ENCODE measurements around the gene EXOG. TPM values are rescaled to one million over a fixed set of nuclear protein-coding genes. Genes with fewer than 3 reads are reported as not detected.

The EXOG gene
- total RNA-seq, 4 donors from 2014 or later: 1.4 to 3.9 (median 2.3) TPM

- no peaks in the 10 kb centered on the region for H3K36me3 ChIP-seq
- 49% methylated on average over 13 of the region's 13 CpGs for WGBS
- no peak for DNase-seq (ENCODE audit: low spot score in 2 of 2)
- no peaks in the 10 kb centered on the region for H3K9me3 ChIP-seq
- H3K4me1 ChIP-seq: peaks cover 49% of the 10 kb centered on the region
- H3K27me3 ChIP-seq: no peaks in the 10 kb centered on the region
- H3K4me3 ChIP-seq: no peak overlapping the region
- TF ChIP-seq POLR2A (IDR thresholded peaks at IDR 0.05) (no peak), POLR2AphosphoS5 (IDR thresholded peaks at IDR 0.05) (no peak), CTCF (IDR thresholded peaks at IDR 0.05) (no peak), EP300 (IDR thresholded peaks at IDR 0.05) (no peak)
- H3K27ac ChIP-seq: no peak overlapping the region
These were observed 37.2 kb upstream of the EXOG start for GRCh38 chr3:38458796-38459498.

GRCh38 chr3:38459499-38460048, 36.6 kb upstream of the EXOG start:
- H3K36me3 ChIP-seq: no peaks in the 10 kb centered on the region
- H3K9me3 ChIP-seq: no peaks in the 10 kb centered on the region
- whole genome bisulfite sequencing: 55% methylated on average over 1 of the region's 10 CpGs
- peaks cover 46% of the 10 kb centered on the region for H3K4me1 ChIP-seq
- H3K27ac ChIP-seq: no peak overlapping the region
- H3K27me3 ChIP-seq: no peaks in the 10 kb centered on the region
- no peak overlapping the region for H3K4me3 ChIP-seq
- TF ChIP-seq POLR2AphosphoS5 (IDR thresholded peaks at IDR 0.05) (no peak), EP300 (IDR thresholded peaks at IDR 0.05) (no peak), CTCF (IDR thresholded peaks at IDR 0.05) (no peak), POLR2A (IDR thresholded peaks at IDR 0.05) (no peak)
- no peak for DNase-seq (ENCODE audit: low spot score in 2 of 2)

- 83% methylated on average over 10 of the region's 12 CpGs for WGBS
- H3K4me3 ChIP-seq: no peak overlapping the region
- H3K9me3 ChIP-seq: no peaks in the 10 kb centered on the region
- H3K27me3 ChIP-seq: no peaks in the 10 kb centered on the region
- DNase-seq (ENCODE audit: low spot score in 2 of 2): no peak
- H3K27ac ChIP-seq: no peak overlapping the region
- H3K36me3 ChIP-seq: no peaks in the 10 kb centered on the region
- peaks cover 41% of the 10 kb centered on the region for H3K4me1 ChIP-seq
- TF ChIP-seq POLR2AphosphoS5 (IDR thresholded peaks at IDR 0.05) (no peak), EP300 (IDR thresholded peaks at IDR 0.05) (no peak), CTCF (IDR thresholded peaks at IDR 0.05) (no peak), POLR2A (IDR thresholded peaks at IDR 0.05) (no peak)
These were observed 35.5 kb upstream of the EXOG start for GRCh38 chr3:38460377-38461270.

GRCh38 chr3:38465588-38466154, 30.5 kb upstream of the EXOG start:
- WGBS: 97% methylated on average over 1 of the region's 1 CpG
- TF ChIP-seq CTCF (IDR thresholded peaks at IDR 0.05): no peak
- no peak for TF ChIP-seq POLR2AphosphoS5 (IDR thresholded peaks at IDR 0.05)
- TF ChIP-seq EP300 (IDR thresholded peaks at IDR 0.05): no peak
- no peak for TF ChIP-seq POLR2A (IDR thresholded peaks at IDR 0.05)

More at GRCh38 chr3:38465588-38466154, 30.5 kb upstream of the EXOG start:
- Histone ChIP-seq H3K9me3 (peaks cover 5% of the 10 kb centered on the region), H3K27me3 (no peaks in the 10 kb centered on the region), H3K27ac (no peak overlapping the region), H3K4me1 (peaks cover 5% of the 10 kb centered on the region), H3K36me3 (no peaks in the 10 kb centered on the region), H3K4me3 (no peak overlapping the region)
- no peak for DNase-seq (ENCODE audit: low spot score in 2 of 2)

Measured in suprapubic skin (tissue), 4 donors.